ENCODE data around the gene STXBP5.

- no peak for TF ChIP-seq ZNF768 (tag by site-specific recombination; IDR thresholded peaks at IDR 0.05)
- TF ChIP-seq CTCF (tag by site-specific recombination; IDR thresholded peaks at IDR 0.05): no peak
- TF ChIP-seq REST (tag by site-specific recombination; IDR thresholded peaks at IDR 0.05): no peak
- no peak for TF ChIP-seq ZNF654 (tag by site-specific recombination; IDR thresholded peaks at IDR 0.05; ENCODE audit: low read depth)
- TF ChIP-seq ZNF560 (tag by site-specific recombination; IDR thresholded peaks at IDR 0.05; ENCODE audit: borderline replicate concordance): no peak
- no peak for TF ChIP-seq ZBTB21 (tag by site-specific recombination; IDR thresholded peaks at IDR 0.05)
- no peak for TF ChIP-seq ZNF600 (tag by site-specific recombination; IDR thresholded peaks at IDR 0.05)
- TF ChIP-seq ZBTB26 (tag by site-specific recombination; optimal IDR thresholded peaks at IDR 0.05): no peak
- TF ChIP-seq ZNF140 (tag by site-specific recombination; IDR thresholded peaks at IDR 0.05): no peak
- TF ChIP-seq KLF16 (tag by site-specific recombination; IDR thresholded peaks at IDR 0.05): no peak
- TF ChIP-seq YY1 (tag by site-specific recombination; IDR thresholded peaks at IDR 0.05): no peak
- no peak for TF ChIP-seq ZNF621 (tag by site-specific recombination; IDR thresholded peaks at IDR 0.05)
Observed at GRCh38 chr6:147304016-147304415, 99.8 kb downstream of the STXBP5 start.

All from HEK293 (cell line).